Measurements from ENCODE around the gene PARD3B.
"Not testable (repeated sequence)": the region's sequence is repeated elsewhere in the genome, so short reads cannot be mapped to it uniquely, and the experiment has no call there.

The PARD3B gene

GRCh38 chr2:204550751-204551511, 5.7 kb downstream of the PARD3B start:
- peaks cover 11% of the 10 kb centered on the region for H3K27me3 ChIP-seq (ENCODE audit: insufficient read depth, poor library complexity, severe bottlenecking)
- no peak for TF ChIP-seq SPI1 (IDR thresholded peaks at IDR 0.05; ENCODE audit: borderline replicate concordance, low read depth)
- DNase-seq (ENCODE audit: low read depth in 1 of 2, low spot score in 1 of 2), result no peak

GRCh38 chr2:204551512-204551863, 6.2 kb downstream of the PARD3B start:
- Histone ChIP-seq H3K4me3 (replicated peaks; ENCODE audit: insufficient read depth, low read length) (no peak overlapping the region), H3K27ac (replicated peaks) (no peak overlapping the region), H3K27me3 (ENCODE audit: insufficient read depth, poor library complexity, severe bottlenecking) (peaks cover 6% of the 10 kb centered on the region)
- TF ChIP-seq REST (IDR thresholded peaks at IDR 0.05; ENCODE audit: insufficient replicate concordance, low read depth), result no peak
- no peak for TF ChIP-seq GABPA (IDR thresholded peaks at IDR 0.05; ENCODE audit: low read depth)
- no peak for TF ChIP-seq POLR2AphosphoS5 (IDR thresholded peaks at IDR 0.05; ENCODE audit: low read depth)
- no peak for TF ChIP-seq SPI1 (IDR thresholded peaks at IDR 0.05; ENCODE audit: borderline replicate concordance, low read depth)
- TF ChIP-seq CTCF (IDR thresholded peaks at IDR 0.05; ENCODE audit: insufficient read depth, low read length), result no peak
- no peak for DNase-seq (ENCODE audit: low read depth in 1 of 2, low spot score in 1 of 2)

More at GRCh38 chr2:204550751-204551511, 5.7 kb downstream of the PARD3B start:
- no peak overlapping the region for H3K27ac ChIP-seq (replicated peaks)
- no peak overlapping the region for H3K4me3 ChIP-seq (replicated peaks; ENCODE audit: insufficient read depth, low read length)

DNA sequence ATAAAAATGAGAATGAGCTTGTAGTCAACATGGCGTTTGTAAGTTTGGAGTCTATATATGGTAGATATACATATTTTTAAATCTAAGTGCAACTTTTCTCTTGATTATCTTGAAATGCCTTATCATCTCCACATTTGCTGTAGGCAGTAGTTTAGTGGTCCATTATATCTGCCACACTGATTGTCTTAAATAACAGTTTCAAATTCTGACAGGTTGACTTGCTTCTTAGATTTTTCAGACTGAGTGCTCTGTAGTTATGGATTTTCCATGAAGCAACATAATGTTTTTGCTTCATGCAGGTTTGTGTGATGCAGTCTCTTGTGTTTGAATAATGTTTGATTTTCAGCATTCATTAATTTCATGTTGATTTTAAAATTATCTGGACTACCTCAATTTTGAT, 12.3 kb downstream of the PARD3B start:
- Histone ChIP-seq H3K27ac (replicated peaks) (no peak overlapping the region), H3K4me3 (replicated peaks; ENCODE audit: insufficient read depth, low read length) (no peak overlapping the region), H3K27me3 (ENCODE audit: insufficient read depth, poor library complexity, severe bottlenecking) (no peaks in the 10 kb centered on the region)
- TF ChIP-seq SPI1 (IDR thresholded peaks at IDR 0.05; ENCODE audit: borderline replicate concordance, low read depth), result no peak
- no peak for TF ChIP-seq GABPA (IDR thresholded peaks at IDR 0.05; ENCODE audit: low read depth)
- no peak for TF ChIP-seq POLR2AphosphoS5 (IDR thresholded peaks at IDR 0.05; ENCODE audit: low read depth)
- no peak for TF ChIP-seq CTCF (IDR thresholded peaks at IDR 0.05; ENCODE audit: insufficient read depth, low read length)
- TF ChIP-seq REST (IDR thresholded peaks at IDR 0.05; ENCODE audit: insufficient replicate concordance, low read depth), result no peak
- no peak for DNase-seq (ENCODE audit: low read depth in 1 of 2, low spot score in 1 of 2)

GRCh38 chr2:204559358-204559757, 14.1 kb downstream of the PARD3B start:
- H3K27me3 ChIP-seq (ENCODE audit: insufficient read depth, poor library complexity, severe bottlenecking); H3K27ac ChIP-seq (replicated peaks); H3K4me3 ChIP-seq (replicated peaks; ENCODE audit: insufficient read depth, low read length); DNase-seq (ENCODE audit: low read depth in 1 of 2, low spot score in 1 of 2): not testable (repeated sequence)

DNA sequence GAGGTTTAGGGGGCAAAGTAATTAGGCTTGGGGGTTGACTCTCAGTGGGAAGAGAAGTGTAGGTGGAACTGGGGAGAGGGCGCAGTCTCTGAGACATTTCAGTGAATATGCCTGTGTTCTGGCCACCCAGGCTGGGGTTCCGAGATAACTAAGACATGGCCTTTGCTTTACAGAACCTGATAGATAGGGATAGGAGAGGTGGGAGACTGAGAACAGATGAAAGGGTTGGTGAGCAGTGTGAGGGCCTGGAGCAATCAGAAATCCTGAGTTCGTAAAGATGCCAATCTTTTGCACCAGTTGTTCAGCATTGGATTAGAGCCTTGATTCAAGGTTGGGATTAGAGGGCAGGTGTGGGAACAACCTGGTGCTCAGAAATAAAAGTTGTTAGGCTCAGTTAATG, 15.6 kb downstream of the PARD3B start:
- no peaks in the 10 kb centered on the region for H3K27me3 ChIP-seq (ENCODE audit: insufficient read depth, poor library complexity, severe bottlenecking)
- no peak for DNase-seq (ENCODE audit: low read depth in 1 of 2, low spot score in 1 of 2)
- H3K4me3 ChIP-seq (replicated peaks; ENCODE audit: insufficient read depth, low read length), result no peak overlapping the region
- TF ChIP-seq GABPA (IDR thresholded peaks at IDR 0.05; ENCODE audit: low read depth), result no peak
- no peak for TF ChIP-seq POLR2AphosphoS5 (IDR thresholded peaks at IDR 0.05; ENCODE audit: low read depth)
- no peak for TF ChIP-seq SPI1 (IDR thresholded peaks at IDR 0.05; ENCODE audit: borderline replicate concordance, low read depth)
- TF ChIP-seq REST (IDR thresholded peaks at IDR 0.05; ENCODE audit: insufficient replicate concordance, low read depth), result no peak
- TF ChIP-seq CTCF (IDR thresholded peaks at IDR 0.05; ENCODE audit: insufficient read depth, low read length), result no peak
- H3K27ac ChIP-seq (replicated peaks), result no peak overlapping the region
